HG03103 (cell line): Measurements from ENCODE around the gene CROCC2.
"Not testable (repeated sequence)": the region's sequence is repeated elsewhere in the genome, so short reads cannot be mapped to it uniquely, and the experiment has no call there.

Source experiments
- ATAC-seq: cut with Tn5 transposase; IDR thresholded peaks from one replicate; pipeline ENCODE4 v1.9.1; 2021; ENCODE audit warnings: low read depth; ENCODE audit not compliant: unreplicated experiment

CROCC2 gene

DNA sequence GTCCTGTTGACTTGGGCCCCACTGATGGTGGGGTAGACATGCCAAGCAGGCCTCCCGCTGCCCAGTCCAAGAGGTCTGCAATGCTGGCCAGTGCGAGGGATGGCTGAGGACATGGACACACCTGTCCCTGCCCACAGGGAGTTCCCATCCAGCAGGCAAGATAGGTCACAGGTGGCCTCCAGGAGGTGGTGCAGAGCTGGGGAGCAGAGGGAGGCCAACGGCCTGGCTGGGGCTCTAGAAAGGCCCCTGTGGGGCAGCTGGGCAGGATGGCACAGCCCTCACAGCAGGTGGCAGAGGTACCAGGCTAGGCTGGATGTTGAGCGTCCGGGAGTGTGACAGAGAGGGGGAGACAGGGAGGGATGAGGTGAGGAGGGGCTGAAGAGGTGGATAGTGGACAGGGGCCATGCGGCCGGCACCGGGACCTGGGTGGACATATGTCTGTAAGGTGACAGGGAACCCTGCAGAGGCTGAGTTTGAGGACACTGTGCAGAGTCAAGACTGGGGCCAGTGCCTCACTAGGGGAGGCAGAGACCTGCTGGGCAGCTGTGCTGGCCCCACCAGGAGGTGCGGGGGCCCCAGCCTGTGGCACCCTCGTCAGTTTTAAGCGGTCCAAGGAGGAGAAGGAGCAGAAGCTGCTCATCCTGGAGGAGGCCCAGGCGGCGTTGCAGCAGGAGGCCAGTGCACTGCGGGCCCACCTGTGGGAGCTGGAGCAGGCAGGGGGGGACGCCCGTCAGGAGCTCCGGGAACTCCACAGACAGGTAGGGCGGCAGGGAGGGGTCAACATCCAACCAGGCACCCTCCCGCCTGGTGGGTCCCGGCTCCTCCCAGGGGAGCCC, 58.0 kb downstream of the CROCC2 start:
- no peak for ATAC-seq

DNA sequence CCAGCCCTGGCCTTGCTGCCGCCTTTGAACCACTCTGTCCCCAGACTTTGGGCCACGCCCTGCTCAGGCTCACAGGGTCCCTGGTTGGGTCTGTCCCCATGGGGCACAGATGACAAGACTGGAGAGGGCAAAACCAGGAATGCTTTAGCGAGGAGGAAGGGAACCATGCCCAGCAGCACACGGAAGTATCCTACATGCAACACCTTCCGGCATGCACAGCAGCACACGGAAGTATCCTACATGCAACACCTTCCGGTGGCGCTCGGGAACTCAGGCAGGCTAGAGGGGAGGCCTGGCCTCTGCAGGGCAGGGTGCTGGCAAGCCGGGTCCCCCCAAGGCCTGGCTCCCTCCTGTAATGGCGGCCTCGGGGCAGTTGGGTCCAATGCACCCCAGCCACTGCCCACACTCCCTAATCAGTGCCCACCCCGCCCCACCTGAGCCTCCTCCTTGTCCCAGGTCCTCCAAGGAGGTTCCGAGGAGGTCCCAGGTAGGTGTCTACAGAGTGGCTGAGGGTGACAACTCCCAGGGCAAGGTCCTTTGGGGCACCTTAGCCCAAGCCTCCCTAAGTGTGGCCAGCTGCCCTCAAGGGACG, 58.7 kb downstream of the CROCC2 start:
- ATAC-seq, result no peak

DNA sequence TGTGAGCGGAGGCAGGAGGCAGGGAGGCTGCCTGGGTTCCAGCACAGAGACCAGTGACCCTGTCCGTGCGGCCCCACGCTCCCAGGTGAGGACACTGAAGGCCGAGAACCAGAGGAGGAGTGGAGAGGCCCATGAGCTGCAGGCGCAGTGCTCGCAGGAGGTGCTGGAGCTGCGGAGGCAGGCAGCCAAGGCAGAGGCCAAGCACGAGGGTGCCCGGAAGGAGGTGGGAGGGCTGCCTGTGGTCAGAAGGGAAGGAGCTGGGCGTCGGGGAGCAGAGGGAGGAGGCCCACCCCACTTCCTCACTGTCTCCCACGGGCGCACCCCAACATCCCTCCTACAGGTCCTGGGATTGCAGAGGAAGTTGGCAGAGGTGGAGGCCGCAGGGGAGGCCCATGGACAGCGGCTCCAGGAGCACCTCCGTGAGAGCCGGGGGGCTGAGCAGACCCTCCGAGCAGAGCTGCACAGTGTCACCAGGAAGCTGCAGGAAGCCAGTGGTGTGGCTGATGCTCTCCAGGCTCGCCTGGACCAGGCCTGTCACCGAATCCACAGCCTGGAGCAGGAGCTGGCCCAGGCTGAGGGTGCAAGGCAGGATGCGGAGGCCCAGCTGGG, 59.3 kb downstream of the CROCC2 start:
- ATAC-seq, result no peak

DNA sequence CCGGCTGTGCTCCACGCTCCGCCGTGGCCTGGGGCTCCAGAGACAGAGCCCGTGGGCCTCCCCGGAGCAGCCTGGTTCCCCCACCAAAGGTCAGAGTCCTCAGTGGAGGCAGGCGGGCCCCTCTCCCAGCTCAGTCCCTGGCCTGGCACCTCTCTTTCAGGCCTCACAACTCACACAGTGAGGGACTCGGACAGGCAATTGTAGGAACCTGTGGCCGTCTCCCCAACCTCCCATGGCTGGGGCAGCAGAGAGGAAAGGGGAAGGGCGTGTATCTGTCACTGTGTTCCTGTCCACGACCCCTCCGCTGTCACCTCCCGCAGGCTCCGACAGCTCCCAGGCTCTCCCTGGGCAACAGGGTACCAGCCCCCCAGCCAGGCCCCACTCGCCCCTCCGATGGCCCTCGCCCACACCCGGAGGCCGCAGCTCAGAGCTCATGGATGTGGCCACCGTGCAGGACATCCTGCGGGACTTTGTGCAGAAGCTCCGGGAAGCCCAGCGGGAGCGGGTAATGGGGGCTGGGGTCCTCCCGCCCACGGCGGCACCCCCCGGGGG, 59.8 kb downstream of the CROCC2 start:
- ATAC-seq, result no peak

DNA sequence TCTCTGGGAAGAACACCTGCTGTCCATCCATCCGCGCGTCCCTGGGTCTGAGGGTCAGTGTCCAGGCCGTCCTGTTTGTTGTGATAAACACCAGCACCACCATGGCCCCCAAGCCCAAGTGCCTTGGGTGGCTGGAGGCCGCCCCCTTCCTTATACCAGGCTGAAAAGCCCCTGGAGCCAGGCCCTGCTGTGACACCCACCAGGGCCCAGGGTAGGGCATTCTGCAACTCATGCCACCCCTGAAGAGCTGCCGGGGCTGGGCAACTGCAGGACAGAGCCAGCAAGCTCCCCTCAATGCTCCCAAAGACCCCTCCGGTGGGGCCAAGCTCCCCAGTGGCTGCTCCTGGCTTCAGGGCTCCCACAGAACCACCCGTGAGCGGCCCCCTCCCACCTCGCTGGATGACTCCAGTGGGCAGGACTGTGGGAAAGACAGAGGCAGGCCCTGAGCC, 60.3 kb downstream of the CROCC2 start:
- no peak for ATAC-seq

DNA sequence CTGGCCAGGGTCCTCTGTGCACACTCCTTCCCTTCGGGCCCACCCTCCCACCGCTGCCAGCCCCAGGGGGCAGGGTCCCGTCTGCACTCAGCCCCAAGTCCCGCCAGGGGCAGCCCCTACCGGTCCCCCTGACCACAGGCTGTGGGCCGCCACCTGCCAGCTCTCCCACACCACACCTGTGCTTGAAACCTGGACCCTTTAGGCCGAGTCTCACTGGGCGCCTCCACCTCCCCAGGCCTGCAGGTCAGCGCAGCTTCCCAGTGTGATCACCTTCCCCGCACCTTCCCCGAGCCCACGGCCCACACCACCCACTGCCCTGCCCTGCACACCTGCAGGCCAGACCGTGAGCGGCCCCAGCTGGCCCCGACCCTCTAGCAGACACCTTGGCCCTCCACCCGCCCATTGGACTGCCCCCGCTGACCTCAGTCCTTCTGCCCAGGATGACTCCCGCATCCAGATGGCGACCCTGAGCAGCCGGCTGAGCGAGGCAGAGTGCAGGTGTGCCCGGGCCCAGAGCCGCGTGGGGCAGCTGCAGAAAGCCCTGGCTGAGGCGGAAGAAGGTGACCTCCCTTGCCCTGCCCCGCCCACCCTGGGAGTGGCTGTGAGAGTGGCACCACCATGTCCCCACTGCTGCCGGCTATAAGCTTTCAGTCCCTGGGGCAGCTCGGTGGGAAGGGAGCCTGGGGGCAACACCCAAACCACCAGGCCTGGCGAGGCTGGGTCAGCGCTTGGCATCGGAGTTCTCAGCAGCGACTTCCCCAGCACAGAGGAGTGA, 61.0 kb downstream of the CROCC2 start:
- no peak for ATAC-seq

DNA sequence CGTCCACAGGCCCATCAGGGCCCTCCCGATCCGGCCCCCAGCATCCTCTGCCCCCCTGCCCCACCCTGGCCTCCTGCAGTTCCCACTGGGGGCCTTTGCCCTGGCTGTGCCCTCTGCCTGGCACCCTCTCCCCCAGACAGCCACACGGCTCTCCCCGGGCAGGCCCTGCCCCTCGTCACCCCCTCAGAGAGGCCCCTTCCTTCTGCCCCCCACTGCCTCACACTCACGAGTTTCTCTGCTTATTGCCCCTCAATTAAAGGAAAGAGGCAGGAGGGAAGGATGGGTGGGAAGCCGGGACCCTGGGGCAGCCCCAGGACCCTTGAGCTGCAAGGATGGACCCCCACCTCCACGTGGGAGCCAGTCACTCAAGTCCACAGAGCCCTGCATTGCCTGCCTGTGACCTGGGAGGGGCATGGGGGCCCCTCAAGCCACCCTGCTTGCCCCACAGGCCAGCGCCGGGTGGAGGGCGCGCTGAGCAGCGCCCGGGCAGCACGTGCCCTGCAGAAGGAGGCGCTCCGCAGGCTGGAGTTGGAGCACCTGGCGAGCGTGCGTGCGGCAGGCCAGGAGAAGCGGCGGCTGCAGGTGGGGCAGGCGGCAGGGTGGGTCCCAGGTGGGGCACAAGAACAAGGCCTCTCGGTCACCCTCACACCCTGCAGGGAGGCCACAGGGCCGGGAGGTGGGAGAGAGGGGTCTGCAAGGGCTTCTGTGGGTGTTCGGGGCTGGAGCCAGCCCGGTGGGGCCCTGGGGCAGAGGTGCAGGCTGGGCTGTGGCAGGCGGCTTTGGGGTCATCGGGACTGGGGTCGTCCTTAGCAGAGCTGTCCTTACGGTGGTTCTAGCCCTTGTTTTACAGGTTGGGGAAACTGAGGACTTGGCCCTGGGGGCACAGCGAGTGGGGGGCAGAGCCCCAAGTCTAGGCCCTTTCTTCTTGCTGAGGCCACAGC, 61.8 kb downstream of the CROCC2 start:
- ATAC-seq, result no peak

DNA sequence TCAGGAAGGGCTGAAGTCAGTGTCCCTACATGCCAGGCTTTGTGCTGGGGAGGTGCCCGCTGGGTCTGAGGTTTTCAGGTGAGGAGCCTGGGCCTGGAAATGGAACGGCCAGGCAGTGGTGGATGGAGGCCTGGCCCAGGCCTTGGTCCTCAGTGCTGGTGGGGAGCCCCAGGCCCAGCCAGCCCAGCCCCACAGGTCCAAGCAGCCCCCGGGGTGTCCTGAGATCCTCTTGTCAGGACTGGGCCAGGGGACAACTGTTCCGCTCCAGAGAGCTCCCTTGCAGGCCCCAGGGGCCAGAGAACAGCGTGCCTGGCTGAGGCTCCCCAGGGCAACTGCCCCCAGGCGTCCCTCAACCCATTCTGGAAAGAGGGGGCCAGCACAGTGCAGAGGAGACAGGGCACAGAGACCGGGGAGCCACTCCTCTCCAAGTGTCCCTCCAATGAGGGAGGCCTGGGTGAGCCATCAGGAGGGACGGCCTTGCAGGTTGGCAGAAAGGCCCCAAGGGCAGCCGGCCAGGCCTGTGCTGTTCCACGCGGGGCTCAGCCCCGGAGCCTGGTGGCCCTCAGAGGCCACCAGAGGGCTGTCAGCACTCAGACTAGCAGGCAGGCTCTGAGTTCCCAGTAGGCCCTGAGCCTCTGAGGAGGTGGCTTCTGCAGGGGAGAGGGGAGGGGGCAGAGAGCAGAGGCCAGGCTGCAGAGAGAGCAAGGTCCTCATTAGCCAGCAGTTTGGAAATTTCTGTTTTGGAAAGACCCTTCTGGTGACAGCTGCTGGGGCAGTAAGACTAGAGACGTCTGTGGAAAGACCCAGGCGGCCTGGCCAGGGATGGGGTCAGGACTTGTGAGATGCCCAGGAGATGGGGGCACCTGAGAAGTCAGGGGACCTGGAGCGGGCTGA, 62.8 kb downstream of the CROCC2 start:
- ATAC-seq, result no peak

DNA sequence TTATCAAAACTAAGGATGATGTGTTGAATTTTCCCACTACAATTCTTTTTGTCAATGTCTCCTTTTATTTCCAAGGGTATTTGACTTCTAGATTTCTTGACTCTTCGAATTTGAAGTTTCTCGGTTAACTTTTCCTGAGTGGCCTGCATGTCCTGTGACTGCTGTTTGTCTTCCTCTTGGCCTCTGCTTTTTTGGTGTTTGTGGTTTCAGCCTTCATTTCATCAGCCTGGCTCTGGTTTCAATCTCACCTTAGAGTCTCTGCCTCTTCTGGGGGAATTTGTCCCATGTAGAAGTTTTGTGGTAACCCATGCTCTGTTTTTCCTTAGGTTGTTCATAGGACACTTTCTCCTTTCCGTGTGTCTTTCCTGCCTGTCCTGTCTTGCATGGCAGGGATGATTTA, 64.0 kb downstream of the CROCC2 start:
- ATAC-seq, result no peak

- ATAC-seq, result no peak
Measured at GRCh38 chr2:240970816-240971215, 64.7 kb downstream of the CROCC2 start.

GRCh38 chr2:240972201-240972600, 66.1 kb downstream of the CROCC2 start:
- ATAC-seq, result no peak

GRCh38 chr2:240972636-240973521, 66.7 kb downstream of the CROCC2 start:
- ATAC-seq, result no peak

DNA sequence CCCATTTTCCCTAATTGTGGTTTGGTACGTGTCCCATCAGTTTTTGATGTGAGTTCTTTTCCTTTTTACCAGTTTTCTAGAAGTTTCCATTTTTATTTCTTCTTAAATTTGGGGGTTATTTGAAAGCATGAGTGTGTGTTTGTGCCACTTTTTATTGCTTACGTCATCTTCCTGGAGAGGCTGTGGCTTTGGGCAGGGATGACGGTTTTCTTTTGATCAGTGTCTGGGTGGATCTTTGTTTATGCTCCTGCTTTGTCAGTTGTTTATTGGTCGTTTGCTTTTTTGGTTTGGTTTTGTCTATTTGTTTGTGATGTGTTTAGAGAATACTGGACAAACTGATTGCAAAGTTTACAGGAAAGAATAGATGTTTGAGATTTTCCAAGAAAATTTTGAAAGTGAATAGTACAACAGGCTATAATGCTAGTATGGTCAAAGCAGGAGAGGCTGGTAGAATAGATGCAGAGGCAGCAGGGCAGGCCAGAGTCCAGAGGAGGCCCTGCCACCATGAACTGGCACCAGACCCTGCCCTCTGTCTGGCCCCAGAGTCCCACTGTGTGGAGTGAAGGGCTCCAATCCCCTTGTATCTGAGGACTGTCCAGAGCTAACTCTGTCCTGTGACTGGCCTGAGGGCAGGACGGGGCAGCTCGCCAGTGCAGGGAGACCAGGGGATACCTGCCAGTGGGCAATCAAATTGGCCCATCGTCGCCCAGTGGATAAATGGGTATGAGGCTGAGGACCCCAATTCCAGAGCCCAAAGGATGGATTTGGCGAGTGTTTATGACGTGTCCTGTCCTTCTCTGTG, 68.8 kb downstream of the CROCC2 start:
- ATAC-seq, result no peak

- not testable (repeated sequence) for ATAC-seq
Measured at GRCh38 chr2:240975903-240976302, 69.8 kb downstream of the CROCC2 start.

- no peak for ATAC-seq
Measured at GRCh38 chr2:240981280-240981679, 75.1 kb downstream of the CROCC2 start.

DNA sequence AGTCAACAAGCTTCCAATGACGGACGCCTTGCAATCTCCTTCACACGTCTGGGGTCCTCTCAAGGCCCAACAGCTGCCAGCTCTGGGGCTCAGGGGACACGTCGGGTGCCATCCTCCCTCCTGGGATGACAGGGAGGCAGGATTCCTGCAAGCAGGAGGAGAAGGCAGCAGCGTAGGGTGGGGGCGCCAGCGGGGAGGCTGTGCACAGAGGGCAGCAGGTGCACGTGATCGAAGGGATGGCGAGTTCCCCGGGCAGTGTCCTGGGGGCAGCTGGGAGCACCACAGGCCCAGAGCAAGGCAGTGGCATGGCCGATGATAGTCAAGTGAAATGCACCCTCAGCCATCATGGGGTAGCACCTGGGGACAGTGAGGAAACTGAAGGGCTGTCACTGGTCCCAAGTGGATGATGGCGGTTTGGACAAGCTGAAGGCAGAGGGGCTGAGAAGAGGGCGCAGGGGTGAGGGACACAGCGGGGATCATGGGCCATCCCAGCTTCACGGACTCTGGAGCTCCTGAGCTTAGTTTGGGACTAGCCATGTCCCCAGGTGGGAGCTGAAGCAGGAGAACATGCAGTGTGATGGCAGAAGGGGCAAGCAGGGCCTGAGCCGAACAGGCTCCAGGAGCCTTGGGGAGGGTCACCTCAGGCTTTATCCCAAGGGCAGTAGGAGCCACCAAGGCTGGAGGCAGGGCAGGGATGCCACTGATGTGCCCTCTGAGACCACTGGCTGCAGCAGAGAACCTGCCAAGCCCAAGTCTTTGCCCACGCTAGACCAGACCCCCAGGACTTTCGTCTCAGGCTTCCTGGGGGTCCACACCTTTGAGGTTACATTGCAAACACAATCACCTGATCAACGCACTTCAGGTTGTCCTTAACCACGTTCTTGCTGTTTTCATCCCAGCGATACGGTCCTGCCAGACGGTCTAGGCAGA, 76.0 kb downstream of the CROCC2 start:
- no peak for ATAC-seq
